ENCODE measurements around the gene AADACL3.

DNA sequence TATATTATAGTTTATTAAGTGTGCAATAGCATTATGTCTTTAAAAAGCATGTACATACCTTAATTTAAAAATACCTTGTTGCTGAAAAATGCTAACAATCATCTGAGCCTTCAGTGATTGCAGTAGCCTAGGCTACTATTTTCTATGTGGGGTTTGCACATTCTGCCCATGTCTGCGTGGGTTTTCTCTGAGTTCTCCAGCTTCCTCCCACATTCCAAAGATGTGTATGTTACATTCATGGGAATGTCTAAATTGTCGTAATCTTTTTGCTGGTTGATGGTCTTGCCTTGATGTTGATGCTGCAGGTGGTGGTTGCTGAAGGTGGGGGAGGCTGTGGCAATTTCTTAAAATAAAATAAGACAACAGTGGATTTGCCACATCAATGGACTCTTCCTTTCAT lies 12.5 kb downstream of the AADACL3 start:
- no peak for TF ChIP-seq ARNT (IDR thresholded peaks at IDR 0.05)
- no peak for TF ChIP-seq ZNF384 (IDR thresholded peaks at IDR 0.05)
- TF ChIP-seq NFRKB (IDR thresholded peaks at IDR 0.05), result no peak
- no peak for TF ChIP-seq TARDBP (IDR thresholded peaks at IDR 0.05)
- no peak for TF ChIP-seq LEF1 (IDR thresholded peaks at IDR 0.05; ENCODE audit: borderline replicate concordance)
- TF ChIP-seq FOXA1 (IDR thresholded peaks at IDR 0.05), result no peak
- no peak for TF ChIP-seq HDGF (IDR thresholded peaks at IDR 0.05; ENCODE audit: borderline replicate concordance)
- no peak for TF ChIP-seq CTBP1 (IDR thresholded peaks at IDR 0.05; ENCODE audit: borderline replicate concordance)
- TF ChIP-seq FOXM1 (IDR thresholded peaks at IDR 0.05; ENCODE audit: borderline replicate concordance), result no peak
- no peak for TF ChIP-seq ELF4 (IDR thresholded peaks at IDR 0.05)
